Neuronal stem cell (in vitro differentiated cells): ENCODE data around the gene VMP1.
A peak's percentile ranks its signal among the peaks of the same experiment; 100 is the strongest.

ENCODE experiments used
- DNase-seq: peaks from one replicate; pipeline ENCODE4 v3.0.0-alpha.2; 2013; ENCODE audit warnings: low spot score
- H2AFZ ChIP-seq: one replicate; pipeline ENCODE4 v1.6.1; 2013; ENCODE audit warnings: mild to moderate bottlenecking, low read length, inconsistent platforms
- H2AK5ac ChIP-seq: 2 replicates; pipeline ENCODE4 v1.6.1; 2013; ENCODE audit warnings: low read depth, mild to moderate bottlenecking, inconsistent platforms, low read length, moderate library complexity, mixed read lengths
- H2BK120ac ChIP-seq: 2 replicates; pipeline ENCODE4 v1.6.1; 2013; ENCODE audit warnings: low read depth, mild to moderate bottlenecking, inconsistent platforms, low read length, moderate library complexity, mixed read lengths
- H2BK12ac ChIP-seq: one replicate; pipeline ENCODE4 v1.6.1; 2013; ENCODE audit warnings: low read length, inconsistent platforms
- H2BK15ac ChIP-seq: 2 replicates; pipeline ENCODE4 v1.6.1; 2013; ENCODE audit warnings: mild to moderate bottlenecking, low read length, inconsistent platforms, mixed read lengths
- H2BK5ac ChIP-seq: one replicate; pipeline ENCODE4 v1.6.1; 2013; ENCODE audit warnings: inconsistent platforms, mild to moderate bottlenecking, low read length, moderate library complexity
- H3K14ac ChIP-seq: one replicate; pipeline ENCODE4 v1.6.1; 2013; ENCODE audit warnings: low read length, inconsistent platforms
- H3K18ac ChIP-seq: 2 replicates; pipeline ENCODE4 v1.6.1; 2013; ENCODE audit warnings: low read length, inconsistent platforms
- H3K23ac ChIP-seq: 2 replicates; pipeline ENCODE4 v1.6.1; 2013; ENCODE audit warnings: low read depth, mild to moderate bottlenecking, mixed read lengths, low read length, inconsistent platforms; ENCODE audit not compliant: poor library complexity
- H3K27ac ChIP-seq: replicated peaks from 3 replicates; pipeline ENCODE4 v1.5.1; 2013; ENCODE audit warnings: low read length, inconsistent platforms
- H3K27me3 ChIP-seq, 3 experiments: 2 replicates each; pipeline ENCODE4 v1.6.1; 2013; ENCODE audit warnings: low read length in 3 of 3, mild to moderate bottlenecking in 2 of 3, inconsistent platforms in 1 of 3, low read depth in 1 of 3, mixed read lengths in 1 of 3, moderate library complexity in 1 of 3; ENCODE audit not compliant: control insufficient read depth in 3 of 3, insufficient read depth in 3 of 3
- H3K36me3 ChIP-seq, 2 donors: replicated peaks in 1 of 2; 2 replicates each; pipeline ENCODE4 v1.6.1; 2013; ENCODE audit warnings: low read length in 2 of 2; ENCODE audit not compliant: control insufficient read depth in 2 of 2, insufficient read depth in 2 of 2
- H3K4ac ChIP-seq: 2 replicates; pipeline ENCODE4 v1.6.1; 2013; ENCODE audit warnings: inconsistent platforms, mild to moderate bottlenecking, low read length, moderate library complexity
- H3K4me1 ChIP-seq, 2 donors: 1 replicate in 1 of 2; 2 replicates in 1 of 2; pipeline ENCODE4 v1.6.1; 2013; ENCODE audit warnings: low read length in 2 of 2, low read depth in 1 of 2; ENCODE audit not compliant: control insufficient read depth in 2 of 2, insufficient read depth in 1 of 2
- H3K4me2 ChIP-seq: one replicate; pipeline ENCODE4 v1.6.1; 2013; ENCODE audit warnings: mild to moderate bottlenecking, low read length, inconsistent platforms; ENCODE audit not compliant: insufficient read depth, poor library complexity, severe bottlenecking
- H3K4me3 ChIP-seq, 2 donors: 2 replicates each; pipeline ENCODE4 v1.5.1; 2013; ENCODE audit warnings: low read length in 2 of 2, mild to moderate bottlenecking in 2 of 2, inconsistent platforms in 1 of 2, moderate library complexity in 1 of 2
- H3K79me1 ChIP-seq: one replicate; pipeline ENCODE4 v1.6.1; 2013; ENCODE audit warnings: low read depth, mild to moderate bottlenecking, inconsistent platforms, low read length, moderate library complexity
- H3K9ac ChIP-seq: one replicate; pipeline ENCODE4 v1.6.1; 2013; ENCODE audit warnings: mild to moderate bottlenecking, low read depth, low read length, inconsistent platforms; ENCODE audit not compliant: poor library complexity
- H3K9me3 ChIP-seq, 2 donors: replicated peaks in 1 of 2; 2 replicates each; pipeline versions ENCODE3 to v1.6.1; 2013; ENCODE audit warnings: low read length in 2 of 2, mild to moderate bottlenecking in 2 of 2, inconsistent platforms in 1 of 2, low read depth in 1 of 2, mixed read lengths in 1 of 2, moderate library complexity in 1 of 2; ENCODE audit not compliant: control insufficient read depth in 2 of 2, insufficient read depth in 1 of 2
- H4K8ac ChIP-seq: one replicate; pipeline ENCODE4 v1.6.1; 2013; ENCODE audit warnings: low read depth, mild to moderate bottlenecking, inconsistent platforms, low read length, moderate library complexity
- H4K91ac ChIP-seq: one replicate; pipeline ENCODE4 v1.6.1; 2013; ENCODE audit warnings: low read length, low read depth, mild to moderate bottlenecking, inconsistent platforms; ENCODE audit not compliant: poor library complexity
- WGBS, 2 donors: extraction: QIAGEN DNeasy Blood & Tissue Kit; methylation state at CpG; one replicate each; pipeline ENCODE4 v1.1.7; 2013; ENCODE audit warnings: missing lambda C conversion rate in 2 of 2, mixed read lengths in 1 of 2; ENCODE audit not compliant: insufficient read length in 2 of 2, insufficient replicate concordance in 1 of 2; ENCODE audit errors: extremely low coverage in 2 of 2; 5-methylcytosine and 5-hydroxymethylcytosine counted together

The VMP1 gene

GRCh38 chr17:59830846-59831486, 123.5 kb downstream of the VMP1 start:
- no peak overlapping the region for H2AK5ac ChIP-seq
- no peaks in the 10 kb centered on the region for H3K9me3 ChIP-seq
- no peak overlapping the region for H3K4me3 ChIP-seq
- no peak overlapping the region for H3K18ac ChIP-seq
- DNase-seq: no peak
- no peak overlapping the region for H3K9ac ChIP-seq
- H3K4me1 ChIP-seq: peaks cover 0 to 17% of the 10 kb centered on the region in 2 donors
- H2BK5ac ChIP-seq: no peak overlapping the region
- H2BK15ac ChIP-seq: no peak overlapping the region
- H3K79me1 ChIP-seq: no peaks in the 10 kb centered on the region
- no peak overlapping the region for H3K27ac ChIP-seq
- H3K4ac ChIP-seq: no peak overlapping the region
- no peak overlapping the region for H2BK12ac ChIP-seq
- H2BK120ac ChIP-seq: no peak overlapping the region
- WGBS, 2 donors: no CpG with 5 or more reads among the region's 1 CpG
- no peak overlapping the region for H3K4me2 ChIP-seq
- H2AFZ ChIP-seq: no peak overlapping the region
- H4K91ac ChIP-seq: no peak overlapping the region
- H3K14ac ChIP-seq: no peak overlapping the region
- no peaks in the 10 kb centered on the region for H3K36me3 ChIP-seq
- H4K8ac ChIP-seq: no peak overlapping the region
- no peak overlapping the region for H3K23ac ChIP-seq
- no peaks in the 10 kb centered on the region for H3K27me3 ChIP-seq

- no peak overlapping the region for H2AK5ac ChIP-seq
- WGBS, 2 donors: no CpG with 5 or more reads among the region's 4 CpGs
- no peak overlapping the region for H3K4ac ChIP-seq
- H2AFZ ChIP-seq: no peak overlapping the region
- no peak overlapping the region for H4K8ac ChIP-seq
- H3K4me1 ChIP-seq: peaks cover 2 to 17% of the 10 kb centered on the region in 2 donors
- H3K27ac ChIP-seq: no peak overlapping the region
- H3K4me3 ChIP-seq: no peak overlapping the region
- H3K27me3 ChIP-seq: no peaks in the 10 kb centered on the region
- H4K91ac ChIP-seq: no peak overlapping the region
- no peaks in the 10 kb centered on the region for H3K9me3 ChIP-seq
- no peak overlapping the region for H2BK120ac ChIP-seq
- H3K23ac ChIP-seq: no peak overlapping the region
- no peak overlapping the region for H3K14ac ChIP-seq
- H2BK15ac ChIP-seq: no peak overlapping the region
- H3K36me3 ChIP-seq: no peaks in the 10 kb centered on the region
- DNase-seq: no peak
- no peak overlapping the region for H3K18ac ChIP-seq
- H2BK12ac ChIP-seq: no peak overlapping the region
- no peaks in the 10 kb centered on the region for H3K79me1 ChIP-seq
- no peak overlapping the region for H3K4me2 ChIP-seq
- no peak overlapping the region for H3K9ac ChIP-seq
- no peak overlapping the region for H2BK5ac ChIP-seq
Observed at GRCh38 chr17:59832883-59833379, 125.5 kb downstream of the VMP1 start.

GRCh38 chr17:59837308-59838051, 130.0 kb downstream of the VMP1 start:
- Histone ChIP-seq H3K14ac (no peak overlapping the region), H2BK15ac (no peak overlapping the region), H3K27me3 (no peaks in the 10 kb centered on the region), H4K8ac (no peak overlapping the region), H3K23ac (no peak overlapping the region), H3K9ac (no peak overlapping the region), H3K4ac (no peak overlapping the region), H3K4me2 (no peak overlapping the region), H2BK5ac (no peak overlapping the region), H3K18ac (no peak overlapping the region), H2AFZ (peak overlapping the region; percentile 61), H3K79me1 (no peaks in the 10 kb centered on the region), H2BK12ac (no peak overlapping the region), H3K4me3 (peak overlapping the region; percentile 33 to 86), H3K4me1 (peaks cover 3 to 5% of the 10 kb centered on the region in 2 donors), H3K36me3 (peaks cover 0 to 40% of the 10 kb centered on the region in 2 donors), H3K9me3 (no peaks in the 10 kb centered on the region), H3K27ac (peak overlapping the region; percentile 60), H2AK5ac (no peak overlapping the region), H4K91ac (no peak overlapping the region), H2BK120ac (no peak overlapping the region)
- peak; percentile 76 for DNase-seq
- no CpG with 5 or more reads among the region's 8 CpGs for WGBS, 2 donors
